Common myeloid progenitor, CD34-positive (primary cell): Measurements from ENCODE around the gene SSH2.
"Not testable (repeated sequence)": the region's sequence is repeated elsewhere in the genome, so short reads cannot be mapped to it uniquely, and the experiment has no call there.

Source experiments
- CTCF ChIA-PET: fragments of 350-600 bp; sonication (Branson Sonifier 250); formaldehyde crosslinking; loops from one replicate; lab custom pipeline; 2021; ENCODE audit warnings: antibody characterized with exemption; lab: Charles Lee
- POLR2A ChIA-PET: fragments of 350-600 bp; sonication (Branson Sonifier 250); formaldehyde crosslinking; loops from one replicate; lab custom pipeline; 2021; ENCODE audit warnings: antibody characterized with exemption; lab: Charles Lee
- DNase-seq, 3 donors: peaks; one replicate each; pipeline versions ENCODE4 v3.0.0 to v3.0.0-alpha.2; 2013
- H3K27ac ChIP-seq, 2 experiments: 1 replicate in 1 of 2; 2 replicates in 1 of 2; pipeline ENCODE4 v1.7.0; 2013; ENCODE audit warnings: inconsistent platforms in 2 of 2, low read length in 2 of 2, mild to moderate bottlenecking in 2 of 2, low read depth in 1 of 2, moderate library complexity in 1 of 2; ENCODE audit not compliant: severe bottlenecking in 2 of 2, insufficient read depth in 1 of 2, poor library complexity in 1 of 2
- H3K27me3 ChIP-seq, 5 experiments: replicated peaks in 2 of 5; 1 replicate in 3 of 5; 2 replicates in 2 of 5; pipeline versions ENCODE4 v1.6.1 to v1.7.0; 2013; ENCODE audit warnings: low read length in 4 of 5, mild to moderate bottlenecking in 2 of 5, moderate library complexity in 2 of 5, inconsistent platforms in 1 of 5; ENCODE audit not compliant: insufficient read depth in 5 of 5, control insufficient read depth in 4 of 5
- H3K36me3 ChIP-seq, 4 experiments: 1 replicate in 2 of 4; 2 replicates in 2 of 4; pipeline versions ENCODE4 v1.6.1 to v1.7.0; 2013; ENCODE audit warnings: low read length in 3 of 4, control low read depth in 1 of 4, mild to moderate bottlenecking in 1 of 4; ENCODE audit not compliant: control insufficient read depth in 4 of 4, insufficient read depth in 4 of 4
- H3K4me1 ChIP-seq, 4 experiments: 1 replicate in 3 of 4; 2 replicates in 1 of 4; pipeline versions ENCODE4 v1.6.1 to v1.7.1; 2013; ENCODE audit warnings: low read length in 3 of 4, mild to moderate bottlenecking in 3 of 4, control low read depth in 1 of 4, inconsistent platforms in 1 of 4, moderate library complexity in 1 of 4; ENCODE audit not compliant: control insufficient read depth in 4 of 4, insufficient read depth in 4 of 4; ENCODE audit errors: control extremely low read depth in 1 of 4
- H3K4me3 ChIP-seq, 7 experiments: 1 replicate in 4 of 7; 2 replicates in 3 of 7; pipeline versions ENCODE4 v1.5.1 to v1.7.0; 2013; ENCODE audit warnings: mild to moderate bottlenecking in 7 of 7, low read length in 6 of 7, moderate library complexity in 6 of 7, inconsistent platforms in 2 of 7, low read depth in 2 of 7, control low read depth in 1 of 7; ENCODE audit not compliant: insufficient read depth in 4 of 7, control insufficient read depth in 1 of 7; ENCODE audit errors: extremely low read depth in 1 of 7
- H3K9me3 ChIP-seq, 5 experiments: 1 replicate in 4 of 5; 2 replicates in 1 of 5; pipeline versions ENCODE4 v1.6.1 to v1.7.1; 2013; ENCODE audit warnings: low read length in 4 of 5, mild to moderate bottlenecking in 2 of 5, inconsistent platforms in 1 of 5, low read depth in 1 of 5, moderate library complexity in 1 of 5; ENCODE audit not compliant: control insufficient read depth in 4 of 5, insufficient read depth in 2 of 5; ENCODE audit errors: control extremely low read depth in 1 of 5
- WGBS: methylation state at CpG from one replicate; pipeline ENCODE4 v1.1.5; 2013; ENCODE audit not compliant: insufficient coverage; 5-methylcytosine and 5-hydroxymethylcytosine counted together

Gene SSH2

GRCh38 chr17:29881256-29881655, 48.8 kb downstream of the SSH2 start:
- H3K27me3 ChIP-seq = no peaks in the 10 kb centered on the region
- ChIA-PET POLR2A (no interaction called here), CTCF (no interaction called here)
- H3K4me1 ChIP-seq = peaks cover 0 to 4% (median 2%) of the 10 kb centered on the region in 4 experiments
- peaks cover 0 to 2% (median 0%) of the 10 kb centered on the region in 4 experiments for H3K36me3 ChIP-seq
- H3K4me3 ChIP-seq = no peak overlapping the region
- 100% methylated on average over 2 of the region's 3 CpGs for WGBS
- H3K27ac ChIP-seq = no peak overlapping the region
- no peak for DNase-seq
- no peaks in the 10 kb centered on the region for H3K9me3 ChIP-seq

GRCh38 chr17:29880031-29880430, 50.0 kb downstream of the SSH2 start:
- CTCF ChIA-PET = no interaction called here
- no peaks in the 10 kb centered on the region for H3K9me3 ChIP-seq
- H3K4me3 ChIP-seq = no peak overlapping the region
- H3K27me3 ChIP-seq = no peaks in the 10 kb centered on the region
- 92% methylated on average over 2 of the region's 6 CpGs for WGBS
- H3K27ac ChIP-seq = no peak overlapping the region
- DNase-seq = no peak
- H3K36me3 ChIP-seq = peaks cover 0 to 2% (median 0%) of the 10 kb centered on the region in 4 experiments
- POLR2A ChIA-PET = no interaction called here
- peaks cover 0 to 4% (median 2%) of the 10 kb centered on the region in 4 experiments for H3K4me1 ChIP-seq

GRCh38 chr17:29874931-29875596, 55.0 kb downstream of the SSH2 start:
- peaks cover 0 to 2% (median 0%) of the 10 kb centered on the region in 4 experiments for H3K36me3 ChIP-seq
- WGBS = 100% methylated on average over 1 of the region's 1 CpG
- no peaks in the 10 kb centered on the region for H3K27me3 ChIP-seq
- ChIA-PET CTCF (no interaction called here), POLR2A (no interaction called here)
- H3K27ac ChIP-seq = no peak overlapping the region
- peaks cover 0 to 8% (median 0%) of the 10 kb centered on the region in 4 experiments for H3K4me1 ChIP-seq
- no peaks in the 10 kb centered on the region for H3K9me3 ChIP-seq
- DNase-seq = no peak
- H3K4me3 ChIP-seq = no peak overlapping the region

- H3K27me3 ChIP-seq, H3K36me3 ChIP-seq, H3K4me1 ChIP-seq, H3K9me3 ChIP-seq, H3K4me3 ChIP-seq, CTCF ChIA-PET, H3K27ac ChIP-seq, POLR2A ChIA-PET: not testable (repeated sequence)
- DNase-seq = peak in 2 of 3 donors; percentile 28 to 52
- WGBS = no CpG with 5 or more reads among the region's 1 CpG
Observed at GRCh38 chr17:29874358-29874757, 55.7 kb downstream of the SSH2 start.

GRCh38 chr17:29873476-29873875, 56.6 kb downstream of the SSH2 start:
- peaks cover 0 to 8% (median 0%) of the 10 kb centered on the region in 4 experiments for H3K4me1 ChIP-seq
- WGBS = no CpG with 5 or more reads among the region's 2 CpGs
- H3K4me3 ChIP-seq = no peak overlapping the region
- no peaks in the 10 kb centered on the region for H3K27me3 ChIP-seq
- ChIA-PET CTCF (interaction anchor here (0.6 kb wide), 1 partner anchor 13 kb away, joined by 3 read pairs; no protein-coding TSS in a partner anchor), POLR2A (no interaction called here)
- no peaks in the 10 kb centered on the region for H3K9me3 ChIP-seq
- peaks cover 0 to 2% (median 0%) of the 10 kb centered on the region in 4 experiments for H3K36me3 ChIP-seq
- no peak overlapping the region for H3K27ac ChIP-seq
- no peak for DNase-seq

- WGBS = no CpG with 5 or more reads among the region's 1 CpG
- CTCF ChIA-PET = interaction anchor here (0.8 to 2.0 kb wide), 3 partner anchors 20 to 60 kb away, joined by 3 to 5 read pairs (median 5); no protein-coding TSS in a partner anchor
- H3K27ac ChIP-seq = no peak overlapping the region
- H3K9me3 ChIP-seq = no peaks in the 10 kb centered on the region
- POLR2A ChIA-PET = no interaction called here
- H3K36me3 ChIP-seq = no peaks in the 10 kb centered on the region
- H3K4me1 ChIP-seq = peaks cover 0 to 8% (median 0%) of the 10 kb centered on the region in 4 experiments
- H3K27me3 ChIP-seq = no peaks in the 10 kb centered on the region
- DNase-seq = no peak
- no peak overlapping the region for H3K4me3 ChIP-seq
Observed at GRCh38 chr17:29870836-29871465, 59.1 kb downstream of the SSH2 start.

GRCh38 chr17:29867643-29868181, 62.3 kb downstream of the SSH2 start:
- DNase-seq = peak in 1 of 3 donors; percentile 4
- Histone ChIP-seq H3K27ac (no peak overlapping the region), H3K4me1 (peaks cover 0 to 4% (median 0%) of the 10 kb centered on the region in 4 experiments), H3K36me3 (no peaks in the 10 kb centered on the region), H3K9me3 (no peaks in the 10 kb centered on the region), H3K4me3 (no peak overlapping the region), H3K27me3 (no peaks in the 10 kb centered on the region)
- ChIA-PET POLR2A (no interaction called here), CTCF (interaction anchor here (0.9 to 2.6 kb wide), 7 partner anchors 19 to 66 kb away, joined by 3 to 13 read pairs (median 3); partner anchors contain the start of gene SSH2)
- no CpG with 5 or more reads among the region's 2 CpGs for WGBS
